Natural killer cell (primary cell): ENCODE measurements around the gene MYH10. TPM values are rescaled to one million over a fixed set of nuclear protein-coding genes. Genes with fewer than 3 reads are reported as not detected.

Experiments used
- ATAC-seq, 3 donors: fragments of 150-1000 bp in 2 of 3; fragments of 200-7000 bp in 1 of 3; cut with Tn5 transposase; 1 replicate in 1 of 3; 2 replicates in 2 of 3; pipeline ENCODE4 v1.10.0; 2021; ENCODE audit warnings: mild to moderate bottlenecking in 2 of 3, moderate library complexity in 2 of 3
- DNase-seq, 2 donors: peaks; one replicate each; pipeline versions ENCODE4 v3.0.0 to v3.0.0-alpha.2; 2013 to 2021; ENCODE audit warnings: mixed read lengths in 1 of 2
- H3K27ac ChIP-seq: one replicate; pipeline ENCODE4 v1.5.1; 2013; ENCODE audit warnings: mild to moderate bottlenecking, low read length
- H3K27me3 ChIP-seq: one replicate; pipeline ENCODE4 v1.6.1; 2013; ENCODE audit warnings: low read length; ENCODE audit not compliant: control insufficient read depth, insufficient read depth
- H3K36me3 ChIP-seq: one replicate; pipeline ENCODE4 v1.6.1; 2013; ENCODE audit warnings: low read length; ENCODE audit not compliant: control insufficient read depth, insufficient read depth
- H3K4me1 ChIP-seq: one replicate; pipeline ENCODE4 v1.6.1; 2013; ENCODE audit warnings: low read length; ENCODE audit not compliant: control insufficient read depth, insufficient read depth
- H3K4me3 ChIP-seq: one replicate; pipeline ENCODE4 v1.5.1; 2013; ENCODE audit warnings: low read length
- H3K9me3 ChIP-seq: one replicate; pipeline ENCODE4 v1.6.1; 2013; ENCODE audit warnings: low read length; ENCODE audit not compliant: control insufficient read depth, insufficient read depth
- H3K27ac Mint-ChIP-seq, 2 donors: one replicate each; pipeline ENCODE4 v1.8.0; 2022; ENCODE audit warnings: mild to moderate bottlenecking in 2 of 2, mixed read lengths in 2 of 2, moderate library complexity in 1 of 2
- H3K27me3 Mint-ChIP-seq, 2 donors: one replicate each; pipeline ENCODE4 v1.8.0; 2022; ENCODE audit warnings: low read depth in 2 of 2, mixed read lengths in 2 of 2
- H3K36me3 Mint-ChIP-seq: one replicate; pipeline ENCODE4 v1.8.0; 2022; ENCODE audit warnings: mixed read lengths
- H3K4me1 Mint-ChIP-seq, 2 donors: one replicate each; pipeline ENCODE4 v1.8.0; 2022; ENCODE audit warnings: mixed read lengths in 2 of 2
- H3K4me3 Mint-ChIP-seq: one replicate; pipeline ENCODE4 v1.8.0; 2022; ENCODE audit warnings: mild to moderate bottlenecking, moderate library complexity, mixed read lengths
- H3K9me3 Mint-ChIP-seq, 2 donors: one replicate each; pipeline ENCODE4 v1.8.0; 2022; ENCODE audit warnings: mixed read lengths in 2 of 2
- CTCF ChIP-seq: fragments of 200-600 bp; IDR thresholded peaks from one replicate; pipeline ENCODE4 v1.8.0; 2022; ENCODE audit warnings: antibody characterized with exemption
- WGBS: methylation state at CpG from one replicate; pipeline ENCODE4 v1.1.7; 2013; ENCODE audit warnings: missing lambda C conversion rate; ENCODE audit not compliant: insufficient coverage; 5-methylcytosine and 5-hydroxymethylcytosine counted together
- intact Hi-C: fragments of 100-400 bp; cut with micrococcal nuclease; formaldehyde crosslinking; loops from one replicate; pipeline ENCODE4 v1.14.2; 2022
- total RNA-seq, 4 donors: library from RNA; stranded (reverse); fragments of 120-200 nt in 1 of 4; gene quantifications; one replicate each; pipeline versions ENCODE4 v1.2.3 to v1.2.4, GENCODE V29; 2013 to 2022

MYH10 gene
- total RNA-seq, 3 donors from 2014 or later (not counting 1 experiment from before 2014, with no cell fraction given): 0.28 to 1.5 (median 1.0) TPM

GRCh38 chr17:8468127-8468526, 162.4 kb downstream of the MYH10 start:
- Histone ChIP-seq H3K4me3 (no peak overlapping the region), H3K9me3 (no peaks in the 10 kb centered on the region), H3K36me3 (peaks cover 55% of the 10 kb centered on the region), H3K27me3 (no peaks in the 10 kb centered on the region), H3K27ac (no peak overlapping the region), H3K4me1 (no peaks in the 10 kb centered on the region)
- Mint-ChIP-seq H3K36me3 (no peaks in the 10 kb centered on the region), H3K27me3 (no peaks in the 10 kb centered on the region), H3K9me3 (no peaks in the 10 kb centered on the region), H3K4me3 (no peak overlapping the region), H3K27ac (no peak overlapping the region), H3K4me1 (peaks cover 22 to 25% of the 10 kb centered on the region in 2 donors)
- DNase-seq (no peak), ATAC-seq (no peak)
- 98% methylated on average over 9 of the region's 9 CpGs for WGBS
- intact Hi-C loops: no loop called here
- TF ChIP-seq CTCF: no peak

- no peaks in the 10 kb centered on the region for H3K36me3 Mint-ChIP-seq
- 91% methylated on average over 16 of the region's 16 CpGs for WGBS
- intact Hi-C loops: no loop called here
These were observed 163.0 kb downstream of the MYH10 start for GRCh38 chr17:8467527-8467926.

GRCh38 chr17:8466873-8467272, 163.7 kb downstream of the MYH10 start:
- Histone ChIP-seq H3K4me1 (no peaks in the 10 kb centered on the region), H3K36me3 (peaks cover 60% of the 10 kb centered on the region), H3K27me3 (no peaks in the 10 kb centered on the region), H3K9me3 (no peaks in the 10 kb centered on the region), H3K27ac (no peak overlapping the region), H3K4me3 (no peak overlapping the region)
- H3K4me1 Mint-ChIP-seq: peaks cover 22 to 25% of the 10 kb centered on the region in 2 donors
- intact Hi-C loops: no loop called here
- WGBS: 98% methylated on average over 21 of the region's 21 CpGs
- H3K27me3 Mint-ChIP-seq: no peaks in the 10 kb centered on the region
- ATAC-seq (no peak), DNase-seq (no peak)
- no peaks in the 10 kb centered on the region for H3K9me3 Mint-ChIP-seq
- no peaks in the 10 kb centered on the region for H3K36me3 Mint-ChIP-seq
- no peak overlapping the region for H3K4me3 Mint-ChIP-seq
- TF ChIP-seq CTCF: no peak
- H3K27ac Mint-ChIP-seq: no peak overlapping the region

More at GRCh38 chr17:8467527-8467926, 163.0 kb downstream of the MYH10 start:
- no peak for TF ChIP-seq CTCF
- H3K4me3 Mint-ChIP-seq: no peak overlapping the region
- no peaks in the 10 kb centered on the region for H3K27me3 Mint-ChIP-seq
- ATAC-seq: no peak
- no peaks in the 10 kb centered on the region for H3K9me3 ChIP-seq
- no peaks in the 10 kb centered on the region for H3K9me3 Mint-ChIP-seq
- no peak overlapping the region for H3K4me3 ChIP-seq
- H3K27ac Mint-ChIP-seq: no peak overlapping the region
- DNase-seq: no peak
- no peaks in the 10 kb centered on the region for H3K27me3 ChIP-seq
- H3K4me1 Mint-ChIP-seq: peaks cover 22 to 25% of the 10 kb centered on the region in 2 donors
- no peaks in the 10 kb centered on the region for H3K4me1 ChIP-seq
- no peak overlapping the region for H3K27ac ChIP-seq
- H3K36me3 ChIP-seq: peaks cover 57% of the 10 kb centered on the region

- H3K9me3 ChIP-seq: no peaks in the 10 kb centered on the region
- intact Hi-C loops: no loop called here
- no peaks in the 10 kb centered on the region for H3K27me3 Mint-ChIP-seq
- H3K9me3 Mint-ChIP-seq: no peaks in the 10 kb centered on the region
- no peaks in the 10 kb centered on the region for H3K36me3 Mint-ChIP-seq
- H3K36me3 ChIP-seq: peaks cover 60% of the 10 kb centered on the region
- H3K4me1 ChIP-seq: no peaks in the 10 kb centered on the region
- H3K4me3 Mint-ChIP-seq: no peak overlapping the region
- H3K27ac Mint-ChIP-seq: no peak overlapping the region
- no peak overlapping the region for H3K4me3 ChIP-seq
- no peak for TF ChIP-seq CTCF
- 94% methylated on average over 3 of the region's 3 CpGs for WGBS
- H3K27me3 ChIP-seq: no peaks in the 10 kb centered on the region
- peaks cover 22 to 25% of the 10 kb centered on the region in 2 donors for H3K4me1 Mint-ChIP-seq
- H3K27ac ChIP-seq: no peak overlapping the region
- no peak for DNase-seq
- no peak for ATAC-seq
These were observed 164.1 kb downstream of the MYH10 start for GRCh38 chr17:8466456-8466855.
